EL (cell line): ENCODE measurements around the gene CEBPE.

Experiments
- DNase-seq: peaks from one replicate; pipeline ENCODE4 v3.0.0-alpha.2; 2016

CEBPE gene

DNA sequence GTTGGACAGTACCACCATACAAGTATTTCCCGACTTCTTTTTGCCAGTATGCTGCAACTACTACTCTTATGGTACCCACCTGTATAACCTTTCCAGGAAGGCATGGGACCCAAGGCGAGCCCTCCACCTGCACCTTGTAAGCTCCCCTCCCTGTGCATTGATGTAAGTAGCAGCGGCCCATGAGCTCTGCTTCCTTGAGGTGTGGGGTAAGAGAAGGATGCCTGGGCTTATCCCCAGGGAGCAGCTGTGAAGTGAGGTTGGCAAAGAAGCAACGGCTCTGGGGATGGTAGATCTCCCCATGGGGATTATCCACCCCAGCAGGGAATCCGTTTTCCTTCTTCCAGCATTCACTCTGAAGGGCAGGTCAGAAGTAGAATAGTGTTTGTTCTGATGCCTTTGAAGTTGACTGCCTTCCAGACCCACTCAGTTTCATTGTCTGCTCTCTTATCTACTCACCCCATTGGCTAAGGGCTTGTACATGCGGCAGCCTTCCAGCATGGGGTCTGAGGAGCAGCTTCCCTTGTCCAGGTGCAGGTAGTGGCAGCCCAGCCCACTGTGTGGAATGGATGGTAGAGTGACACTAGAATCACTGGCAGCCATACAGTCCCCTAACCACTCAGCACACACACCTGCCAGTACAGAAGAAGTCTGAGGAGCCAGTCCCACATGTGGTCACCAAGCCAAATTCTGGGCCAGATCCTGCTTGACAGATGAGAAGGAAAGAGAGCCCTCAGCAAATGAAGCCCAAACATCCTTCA lies 17.7 kb downstream of the CEBPE start:
- DNase-seq: no peak

GRCh38 chr14:23099212-23099861 lies 19.7 kb downstream of the CEBPE start:
- DNase-seq: no peak

DNA sequence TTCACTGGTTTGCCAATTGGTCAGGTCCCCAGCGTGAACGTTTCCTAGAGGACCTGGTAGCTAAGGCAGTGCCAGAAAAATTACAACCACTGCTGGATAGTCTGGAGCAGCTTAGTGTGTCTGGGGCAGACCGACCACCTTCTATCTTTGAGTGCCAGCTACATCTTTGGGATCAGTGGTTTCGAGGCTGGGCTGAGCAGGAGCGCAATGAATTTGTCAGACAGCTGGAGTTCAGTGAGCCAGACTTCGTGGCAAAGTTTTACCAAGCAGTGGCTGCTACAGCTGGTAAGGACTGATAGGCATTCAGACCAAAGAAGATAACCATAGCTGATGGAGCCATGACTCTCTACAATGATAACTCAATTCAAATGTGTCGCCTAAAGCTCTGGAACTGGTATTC lies 21.3 kb downstream of the CEBPE start:
- DNase-seq: no peak

DNA sequence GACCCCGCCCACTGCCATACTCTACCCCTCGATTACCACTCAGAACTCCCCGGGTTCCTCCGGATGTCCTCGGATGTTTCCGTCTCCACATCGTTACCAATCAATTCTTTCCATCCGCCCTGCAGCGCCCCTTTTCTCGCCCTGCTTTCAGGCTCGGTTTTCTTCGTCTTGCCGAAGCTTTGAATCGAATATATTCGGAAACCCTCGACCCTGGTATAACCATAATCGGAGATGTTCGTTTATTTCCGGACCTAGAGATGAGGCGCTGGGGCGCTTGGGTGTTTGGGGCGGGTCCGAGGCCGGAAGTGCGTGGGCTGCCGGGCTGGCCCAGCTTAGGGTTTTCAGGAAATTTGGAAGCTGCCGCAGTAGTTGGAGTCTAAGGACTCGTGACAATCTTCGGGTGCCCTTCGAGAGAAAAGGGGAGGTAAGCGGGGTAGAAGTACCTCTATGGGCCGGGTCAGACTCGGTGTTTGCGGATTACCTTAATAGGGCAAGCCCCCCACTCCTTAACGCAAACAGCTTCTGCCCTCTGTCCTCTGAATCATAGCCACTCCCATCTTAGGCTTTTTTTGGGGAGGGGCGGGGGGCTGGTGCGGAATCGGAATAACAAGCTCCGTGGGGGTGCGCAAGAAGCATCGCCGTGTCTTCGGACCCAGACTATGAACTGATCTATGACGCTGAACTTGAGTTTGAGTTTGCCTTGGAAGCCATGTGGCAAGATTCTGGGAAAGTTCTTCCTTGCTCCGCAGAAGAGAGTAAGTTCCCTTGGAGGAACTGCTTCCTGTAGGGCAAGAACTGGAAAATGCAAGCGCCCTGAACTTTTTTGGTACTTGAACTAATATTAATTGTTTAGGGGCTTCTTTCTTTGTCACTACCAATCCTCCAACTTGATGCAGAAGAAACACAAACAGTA lies 23.6 kb downstream of the CEBPE start, which contains the start of gene C14orf119:
Gene C14orf119, plus strand, starts transcription at position 310 of the 913 bp plus-strand sequence. CDS start 2,154 bp downstream, outside the sequence.
- DNase-seq: peak; percentile 100

GRCh38 chr14:23094666-23095195 lies 24.3 kb downstream of the CEBPE start, which contains the start of gene ACIN1:
TSS of gene ACIN1 (minus strand) at chr14:23095136. CDS start at chr14:23095112, 24 bp downstream.
- peak; percentile 89 for DNase-seq

DNA sequence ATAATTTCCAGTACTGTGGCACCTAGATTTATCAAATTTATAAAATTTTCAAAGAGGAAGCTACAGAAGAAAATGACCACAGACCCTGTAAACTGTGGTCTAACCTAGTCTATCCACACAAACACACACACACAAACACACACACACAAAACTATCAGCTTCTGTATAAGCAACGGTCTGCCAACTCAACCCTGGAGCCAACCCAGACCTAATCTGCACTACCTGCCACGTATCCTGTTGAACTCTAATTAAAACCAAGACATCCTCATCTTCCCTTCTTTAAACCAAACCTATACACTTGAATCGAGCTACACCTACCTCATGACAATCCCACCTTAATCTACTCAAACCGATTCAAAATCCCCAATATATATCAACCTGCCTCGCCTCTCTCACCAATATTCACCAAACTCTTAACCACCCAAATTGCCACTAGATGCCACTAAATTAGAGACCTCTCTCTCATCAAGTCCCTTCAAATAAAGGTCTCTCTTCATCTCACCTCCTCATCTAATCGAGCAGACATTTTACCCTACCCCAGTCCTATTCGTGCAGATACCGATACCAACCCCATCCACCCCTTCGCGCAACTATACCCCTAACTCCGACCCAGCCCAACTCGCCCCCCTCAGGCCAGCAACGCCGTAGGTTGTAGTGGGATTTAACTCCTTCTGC lies 24.9 kb downstream of the CEBPE start:
- DNase-seq: no peak

GRCh38 chr14:23093526-23093925 lies 25.5 kb downstream of the CEBPE start:
- DNase-seq: no peak

DNA sequence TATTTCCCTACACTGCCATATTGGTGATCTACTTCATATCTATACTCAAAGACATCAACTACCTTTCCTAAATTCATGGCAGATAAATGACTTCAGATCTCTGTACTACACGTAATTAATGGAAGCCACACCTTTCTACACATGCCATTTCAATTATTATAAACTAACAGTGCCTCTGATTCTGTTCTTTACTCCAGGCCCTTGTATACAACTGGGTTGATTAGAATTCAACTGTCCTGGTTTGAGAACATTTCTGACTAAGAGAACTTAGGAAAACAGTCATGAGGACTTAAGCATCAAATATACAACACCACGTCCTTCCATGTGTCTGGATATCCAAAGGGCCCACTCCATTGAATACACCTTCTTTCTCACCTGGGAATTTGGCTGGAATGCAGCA lies 26.0 kb downstream of the CEBPE start:
- no peak for DNase-seq

DNA sequence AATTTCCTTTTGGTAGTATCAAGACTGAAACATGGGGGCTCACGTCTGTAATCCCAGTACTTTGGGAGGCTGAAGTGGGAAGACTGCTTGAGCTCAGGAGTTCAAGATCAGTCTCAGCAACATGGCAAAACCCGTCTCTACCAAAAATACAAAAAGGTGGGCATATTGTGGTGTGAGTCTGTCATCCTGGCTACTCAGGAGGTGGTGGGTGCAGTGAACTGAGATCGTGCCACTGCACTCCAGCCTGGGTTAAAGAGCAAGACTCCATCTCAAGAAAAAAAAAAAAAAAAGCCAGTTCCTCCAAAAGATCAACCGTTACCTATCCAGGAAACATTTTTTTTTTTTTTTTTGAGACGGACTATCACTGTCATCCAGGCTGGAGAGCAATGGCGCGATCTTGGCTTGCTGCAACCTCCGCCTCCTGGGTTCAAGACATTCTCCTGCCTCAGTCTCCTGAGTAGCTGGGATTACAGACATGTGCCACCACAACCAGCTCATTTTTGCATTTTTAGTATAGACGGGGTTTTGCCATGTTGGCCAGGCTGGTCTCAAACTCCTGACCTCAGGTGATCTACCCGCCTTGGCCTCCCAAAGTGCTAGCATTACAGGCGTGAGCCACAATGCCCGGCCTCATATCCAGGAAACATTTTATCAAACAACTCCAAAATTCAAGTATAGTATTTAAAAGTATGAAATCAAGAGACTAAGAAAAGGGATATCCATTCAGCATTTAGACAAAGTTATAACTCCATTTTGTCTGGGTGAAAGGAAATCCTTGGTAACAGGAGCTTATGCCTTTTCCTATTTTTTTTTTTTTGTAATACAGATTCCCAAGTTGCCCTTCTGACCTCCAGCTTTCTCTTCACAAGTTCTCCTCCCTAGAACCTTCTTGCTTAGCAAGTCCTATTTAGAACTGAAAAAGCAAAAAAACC lies 27.5 kb downstream of the CEBPE start:
- no peak for DNase-seq

GRCh38 chr14:23090254-23090636 lies 28.8 kb downstream of the CEBPE start:
- no peak for DNase-seq

GRCh38 chr14:23089498-23090253 lies 29.4 kb downstream of the CEBPE start:
- DNase-seq: no peak

DNA sequence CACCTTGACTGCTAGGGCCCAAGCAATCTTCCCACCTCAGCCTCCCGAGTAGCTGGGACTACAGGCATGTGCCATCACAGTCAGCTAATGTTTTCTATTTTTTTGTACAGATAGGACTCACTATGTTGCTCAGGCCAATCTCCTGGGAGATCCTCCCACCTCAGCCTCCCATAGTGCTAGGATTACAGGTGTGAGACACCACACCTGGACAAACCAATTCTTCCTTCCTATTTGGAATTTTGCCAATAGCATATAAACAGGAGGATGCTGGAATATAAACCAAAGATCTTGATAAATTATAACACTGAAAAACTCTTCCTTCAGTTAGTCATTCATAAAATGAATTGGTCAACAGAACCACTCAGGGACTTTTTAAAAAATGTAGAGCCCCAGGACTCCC lies 32.5 kb downstream of the CEBPE start:
- DNase-seq: no peak

- DNase-seq: no peak
Measured at GRCh38 chr14:23085458-23085857, 33.6 kb downstream of the CEBPE start.

DNA sequence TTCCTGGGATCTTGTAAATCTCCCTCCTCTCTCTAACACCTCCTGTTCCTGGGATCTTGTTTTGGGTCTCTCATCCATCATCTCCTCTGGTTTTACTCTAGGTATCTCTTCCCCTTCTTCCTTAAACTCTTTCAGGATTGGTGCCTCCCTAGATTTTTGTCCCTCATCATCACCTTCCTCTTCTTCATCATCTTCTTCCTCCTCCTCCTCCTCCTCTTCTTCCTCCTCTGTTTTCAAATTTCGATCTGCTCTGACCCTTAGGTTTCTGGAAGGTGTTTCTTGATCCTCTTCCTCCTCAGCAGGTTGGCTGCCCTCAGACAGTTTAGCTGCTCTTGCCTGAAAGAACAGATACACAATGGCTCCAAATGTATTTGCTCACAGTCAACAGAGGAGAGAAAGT lies 38.6 kb downstream of the CEBPE start:
- no peak for DNase-seq

GRCh38 chr14:23079716-23080115 lies 39.3 kb downstream of the CEBPE start:
- peak; percentile 65 for DNase-seq

GRCh38 chr14:23078692-23079116 lies 40.4 kb downstream of the CEBPE start:
- peak; percentile 99 for DNase-seq

GRCh38 chr14:23077962-23078361 lies 41.1 kb downstream of the CEBPE start:
- no peak for DNase-seq

GRCh38 chr14:23076785-23077408 lies 42.2 kb downstream of the CEBPE start:
- peak; percentile 48 for DNase-seq

GRCh38 chr14:23074906-23075305 lies 44.1 kb downstream of the CEBPE start:
- no peak for DNase-seq
